RCC 7860 (cell line): ENCODE measurements around the gene EML5.

Experiments
- DNase-seq: peaks from one replicate; pipeline ENCODE4 v3.0.0-alpha.2; 2015; ENCODE audit warnings: low spot score
- FAIRE-seq: peaks from 2 replicates; lab custom pipeline; 2012; peaks lifted over from hg19 to GRCh38; lab: Jason Lieb, UNC

The EML5 gene

GRCh38 chr14:88628033-88628432 is 164.7 kb downstream of the EML5 start:
- DNase-seq (no peak), FAIRE-seq (no peak)

DNA sequence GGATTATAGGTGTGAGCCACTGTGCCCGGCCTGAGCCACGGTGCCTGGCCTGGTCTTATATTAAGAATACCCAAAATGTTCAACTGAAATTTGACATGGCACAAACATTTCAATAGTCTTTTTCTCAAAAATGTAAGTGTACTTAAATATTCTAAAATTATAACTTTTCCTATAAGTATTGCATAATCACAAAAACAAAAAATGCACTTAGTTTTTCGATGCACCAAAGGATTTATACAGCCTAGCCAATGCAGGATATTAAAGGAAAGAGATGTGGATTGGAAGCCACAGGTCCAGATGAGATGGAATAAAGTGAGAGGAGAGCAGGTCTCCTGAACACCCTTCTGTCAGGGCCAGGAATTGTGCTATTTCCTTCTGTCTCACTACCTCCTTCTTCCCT is 167.1 kb downstream of the EML5 start:
- DNase-seq (no peak), FAIRE-seq (no peak)

- no peak for DNase-seq
- no peak for FAIRE-seq
Observed at GRCh38 chr14:88621100-88621499, 171.7 kb downstream of the EML5 start.

- FAIRE-seq: no peak
- no peak for DNase-seq
Observed at GRCh38 chr14:88618476-88618875, 174.3 kb downstream of the EML5 start.

DNA sequence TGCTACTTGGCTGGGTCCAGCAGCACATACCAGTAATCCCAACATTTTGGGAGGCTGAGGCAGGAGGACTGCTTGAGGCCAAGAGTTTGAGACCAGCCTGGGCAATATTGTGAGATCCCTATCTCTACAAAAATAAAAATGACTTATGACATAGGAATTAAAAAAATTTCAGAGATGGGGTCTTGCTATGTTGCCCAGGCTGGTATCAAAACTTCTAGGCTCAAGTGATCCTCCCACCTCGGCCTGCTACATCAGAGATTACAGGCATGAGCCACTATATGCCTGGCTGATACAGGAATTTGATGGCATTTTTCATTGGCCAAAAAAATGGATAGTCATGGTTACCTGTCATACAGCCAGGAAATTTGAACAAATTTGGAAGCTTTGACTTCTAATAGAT is 175.3 kb downstream of the EML5 start:
- no peak for DNase-seq
- no peak for FAIRE-seq

- no peak for DNase-seq
- FAIRE-seq: no peak
Observed at GRCh38 chr14:88616697-88617096, 176.1 kb downstream of the EML5 start.

GRCh38 chr14:88614218-88614907 is 178.4 kb downstream of the EML5 start:
- peak; percentile 75 for FAIRE-seq
- DNase-seq: peak; percentile 37

DNA sequence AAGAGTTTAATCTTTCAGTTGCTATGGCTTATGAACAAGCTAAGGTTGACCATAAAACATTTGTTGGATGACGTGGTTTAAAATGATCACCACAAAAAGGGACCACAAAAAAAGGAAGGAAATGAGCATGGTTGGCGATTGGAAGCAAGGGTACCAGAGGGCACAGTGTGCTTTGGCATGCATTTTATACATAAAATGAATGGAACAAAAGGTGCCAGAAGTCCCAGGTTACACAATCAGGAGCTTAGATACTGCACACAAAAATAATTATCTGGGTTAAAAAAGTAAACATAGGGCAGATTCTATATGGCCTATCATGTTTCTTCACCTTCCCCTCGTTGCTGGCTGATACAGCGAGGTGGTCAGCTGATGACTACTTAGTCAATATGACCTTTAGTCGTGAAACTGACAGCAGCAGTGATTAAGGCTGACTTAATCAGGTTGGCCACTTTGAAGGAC is 179.2 kb downstream of the EML5 start:
- peak; percentile 69 for DNase-seq
- peak; percentile 87 for FAIRE-seq

DNA sequence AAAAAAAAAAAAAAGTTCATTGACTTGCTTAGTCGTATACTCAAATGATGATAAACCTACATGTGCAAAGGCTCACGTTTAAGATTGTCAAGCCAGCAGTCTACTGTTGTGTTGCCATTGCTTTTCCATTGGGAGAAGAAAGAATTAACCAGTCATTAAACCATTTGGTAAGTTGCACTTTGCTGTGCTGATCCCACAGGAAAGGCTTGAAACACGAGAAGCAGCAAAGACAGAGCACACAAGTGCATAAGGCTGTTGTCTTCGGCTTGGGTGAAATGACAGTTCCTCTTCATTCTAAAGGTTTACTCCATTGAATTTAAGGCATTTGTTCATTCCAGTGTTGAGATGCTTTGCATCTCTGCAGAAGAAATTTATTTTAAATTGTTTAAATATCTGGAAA is 179.8 kb downstream of the EML5 start:
- DNase-seq (no peak), FAIRE-seq (no peak)

DNA sequence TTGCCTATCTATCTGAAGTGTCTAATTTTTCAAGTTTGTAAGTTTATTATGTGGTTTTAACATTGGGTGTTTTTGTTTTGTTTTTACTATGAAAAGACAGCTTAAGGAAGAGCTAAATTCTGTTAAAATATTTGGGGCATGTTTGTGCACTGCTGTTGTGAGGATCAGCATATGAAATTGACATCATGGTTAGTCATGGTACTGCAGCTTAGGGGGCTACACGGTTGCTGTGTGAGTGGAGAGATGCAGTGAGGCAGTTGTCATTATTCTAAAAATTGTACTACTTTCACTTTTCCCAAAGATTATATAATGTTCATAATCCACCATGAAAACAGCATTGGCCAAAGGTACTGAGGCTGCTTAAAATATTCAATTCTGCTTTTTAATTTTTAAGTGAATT is 180.9 kb downstream of the EML5 start:
- FAIRE-seq (no peak), DNase-seq (no peak)

DNA sequence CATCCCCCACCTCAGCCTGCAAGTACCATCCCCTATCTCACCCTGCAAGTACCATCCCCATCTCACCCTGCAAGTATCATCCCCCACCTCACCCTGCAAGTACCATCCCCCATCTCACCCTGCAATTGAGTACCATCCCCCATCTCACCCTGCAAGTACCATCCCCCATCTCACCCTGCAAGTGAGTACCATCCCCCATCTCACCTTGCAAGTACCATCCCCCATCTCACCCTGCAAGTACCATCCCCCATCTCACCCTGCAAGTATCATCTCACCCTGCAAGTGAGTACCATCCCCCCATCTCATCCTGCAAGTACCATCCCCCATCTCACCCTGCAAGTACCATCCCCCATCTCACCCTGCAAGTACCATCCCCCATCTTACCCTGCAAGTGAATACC is 184.9 kb downstream of the EML5 start:
- DNase-seq (no peak), FAIRE-seq (no peak)

DNA sequence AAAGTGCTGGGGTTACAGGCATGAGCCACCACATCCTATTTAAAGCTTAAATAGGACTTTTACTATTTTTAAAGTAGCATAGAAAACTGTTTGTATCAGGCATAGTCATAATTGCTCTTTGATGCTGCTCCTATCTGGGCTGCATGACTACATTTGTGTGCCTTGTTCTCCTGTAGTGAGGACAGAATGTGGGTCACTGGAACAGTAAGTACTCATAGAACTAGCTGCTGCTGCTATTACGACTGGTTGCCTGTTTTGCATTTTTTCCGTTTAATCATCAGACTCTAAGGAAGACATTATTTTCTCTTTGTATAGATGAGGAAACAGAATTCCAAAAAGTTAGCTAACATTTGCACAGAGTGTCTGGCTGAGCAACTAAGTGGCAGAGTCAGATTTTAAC is 187.2 kb downstream of the EML5 start:
- DNase-seq: no peak
- no peak for FAIRE-seq

GRCh38 chr14:88604212-88604611 is 188.5 kb downstream of the EML5 start:
- DNase-seq (no peak), FAIRE-seq (no peak)

DNA sequence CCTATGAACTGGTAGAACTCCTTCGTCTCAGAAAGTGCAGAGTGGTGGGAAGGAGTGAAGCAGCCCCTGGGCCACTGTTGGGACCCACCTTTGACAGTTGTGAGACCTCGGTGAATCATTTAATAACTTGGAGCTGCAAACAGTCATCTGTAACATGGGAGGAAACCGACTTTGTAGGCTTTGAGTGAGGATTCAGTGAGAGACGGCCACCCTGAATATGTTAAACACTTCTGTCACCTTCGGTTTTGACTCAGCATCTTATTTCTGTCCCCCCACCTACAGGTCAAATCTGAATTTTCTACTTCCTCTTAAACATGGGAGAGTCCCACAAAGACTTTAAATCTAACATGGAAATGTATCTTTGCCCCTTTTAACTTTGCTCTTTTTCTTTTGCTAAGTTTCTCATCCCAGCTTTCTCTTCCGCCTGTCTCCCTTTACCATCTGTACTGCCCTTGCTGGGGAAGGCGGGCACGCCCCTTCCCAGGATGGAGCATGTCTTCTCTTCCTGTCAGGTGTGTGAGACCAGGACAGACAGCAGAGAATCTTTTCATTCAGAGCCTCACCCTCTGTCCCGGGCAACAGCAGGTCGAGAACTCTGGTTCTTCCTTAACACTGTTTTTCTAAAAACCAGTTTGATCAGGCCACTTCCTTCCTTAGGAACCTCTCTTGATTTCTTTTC is 192.9 kb downstream of the EML5 start:
- no peak for DNase-seq
- FAIRE-seq: no peak

DNA sequence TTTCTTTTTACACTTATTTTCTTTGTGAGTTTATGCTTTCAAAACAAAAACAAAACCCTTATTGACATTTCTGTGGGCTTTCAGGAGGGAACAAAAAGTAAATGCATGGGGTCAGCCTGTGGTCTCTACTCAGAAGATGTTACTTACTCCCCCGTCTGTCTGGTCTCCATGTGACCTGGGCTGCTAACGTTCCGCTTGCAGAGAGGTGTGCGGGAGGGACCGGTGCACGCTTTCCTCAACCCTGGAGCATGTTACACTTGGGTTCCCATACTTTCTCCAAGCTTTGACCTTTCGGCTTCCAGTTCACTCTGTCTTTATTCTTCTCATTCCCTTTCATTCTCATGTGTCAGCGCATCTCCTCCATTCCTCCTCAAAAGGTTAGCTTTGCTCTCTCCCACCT is 193.4 kb downstream of the EML5 start:
- DNase-seq: no peak
- no peak for FAIRE-seq

DNA sequence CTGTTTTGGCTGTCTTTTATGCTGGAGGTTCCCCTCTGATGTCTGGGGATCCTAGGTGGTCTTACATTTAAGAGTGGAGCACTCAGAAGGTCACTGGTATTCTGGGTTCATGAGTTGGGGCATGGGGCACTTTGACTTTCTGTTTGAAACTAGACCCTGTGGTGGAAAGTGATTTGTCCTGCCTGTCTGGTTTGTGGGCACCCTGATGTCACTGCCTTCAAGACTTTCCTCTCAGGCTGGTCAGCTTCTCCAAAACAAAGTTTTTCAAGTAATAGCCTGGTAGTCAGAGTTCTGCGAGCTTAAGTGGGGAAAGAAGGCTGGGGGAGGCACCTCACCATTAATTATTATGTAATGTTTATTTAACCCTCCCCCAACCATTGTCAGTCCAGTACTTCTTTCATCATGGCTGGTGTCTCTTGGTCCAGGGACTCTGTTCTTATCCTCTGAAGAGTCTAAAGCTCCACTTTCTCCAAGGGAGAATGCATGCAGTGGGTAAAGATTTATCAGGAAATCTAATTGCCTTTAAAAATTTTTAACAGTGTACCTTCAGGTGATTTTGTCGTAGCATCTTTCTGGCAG is 194.6 kb downstream of the EML5 start:
- DNase-seq (no peak), FAIRE-seq (no peak)

DNA sequence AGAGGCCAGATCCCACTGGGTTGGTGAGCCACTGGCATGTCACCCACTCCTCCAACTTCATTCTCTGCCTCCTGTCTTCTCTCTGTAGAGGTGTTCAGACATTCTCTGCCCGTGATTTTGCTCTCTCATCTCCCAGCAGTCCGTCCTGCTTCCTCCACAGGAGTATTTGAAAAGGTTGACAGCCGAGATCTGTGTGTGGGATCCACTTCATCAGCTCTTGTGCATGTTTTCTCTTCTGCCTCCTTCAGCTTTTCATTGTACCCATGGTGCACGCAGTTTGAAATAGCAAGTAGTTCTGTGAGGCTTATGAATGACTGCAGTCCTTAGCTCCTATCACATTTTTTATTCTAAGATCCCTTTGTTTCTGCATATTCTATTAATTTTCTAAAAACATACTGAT is 195.2 kb downstream of the EML5 start:
- no peak for DNase-seq
- no peak for FAIRE-seq

- DNase-seq: no peak
- FAIRE-seq: no peak
Observed at GRCh38 chr14:88597038-88597437, 195.7 kb downstream of the EML5 start.

GRCh38 chr14:88592031-88592430 is 200.7 kb downstream of the EML5 start:
- FAIRE-seq: no peak
- DNase-seq: no peak

GRCh38 chr14:88590173-88590572 is 202.6 kb downstream of the EML5 start:
- no peak for FAIRE-seq

DNA sequence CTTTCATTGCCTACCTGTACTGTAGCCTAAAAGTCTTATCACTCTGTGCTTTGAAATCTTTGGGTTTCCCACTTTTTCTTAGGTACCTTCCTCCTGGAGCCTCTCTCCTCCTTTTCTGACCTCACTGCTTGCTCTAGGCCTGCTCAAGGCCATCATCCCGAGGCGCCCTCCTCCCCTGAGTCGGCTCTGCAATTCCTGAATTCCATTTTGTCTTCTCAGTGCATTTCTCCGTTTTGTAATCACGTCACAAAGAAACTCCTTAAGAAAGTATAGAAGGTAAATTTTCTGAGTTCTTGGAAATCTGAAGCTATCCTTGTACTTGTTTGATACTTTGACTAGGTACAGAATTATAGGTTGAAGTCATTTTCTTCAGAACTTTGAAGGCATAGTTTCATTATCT is 204.7 kb downstream of the EML5 start:
- FAIRE-seq: no peak

More at GRCh38 chr14:88590173-88590572, 202.6 kb downstream of the EML5 start:
- DNase-seq: no peak

GRCh38 chr14:88584451-88584850 is 208.3 kb downstream of the EML5 start:
- no peak for DNase-seq
- no peak for FAIRE-seq

More for the DNA sequence above, 204.7 kb downstream of the EML5 start:
- DNase-seq: no peak
